ENCODE measurements around the gene FNDC10. TPM values are rescaled to one million over a fixed set of nuclear protein-coding genes. Genes with fewer than 3 reads are reported as not detected.

The FNDC10 gene
- total and polyA plus RNA-seq, 10 of the 15 experiments (the other 5 are each of a cell fraction or from before 2014, with no cell fraction given) = 0.05 to 1.3 (median 0.25) TPM; not detected in 4

DNA sequence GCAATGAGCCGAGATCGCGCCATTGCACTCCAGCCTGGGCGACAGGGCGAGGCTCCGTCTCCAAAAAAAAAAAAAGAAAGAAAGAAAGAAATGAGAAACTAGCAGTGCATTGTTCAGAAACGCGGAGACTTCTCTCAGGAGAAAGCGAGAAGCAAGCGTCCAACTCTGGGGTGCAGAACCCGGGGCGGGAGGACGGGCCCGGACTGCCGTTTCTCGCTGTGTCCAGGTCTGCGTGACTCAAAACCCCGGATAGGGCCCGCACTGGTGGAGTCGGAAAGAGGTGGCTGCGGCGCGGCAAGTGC, 15.0 kb upstream of the FNDC10 start:
- intact Hi-C loops (cut with micrococcal nuclease; ENCODE audit: unreplicated experiment) (loop anchor here (5.0 kb wide), 1 partner anchor 43 kb away; the partner anchor contains the start of gene SSU72), in situ Hi-C loops (cut with MboI) (no loop called here)
- Histone ChIP-seq H3K9ac (ENCODE audit: control insufficient read depth, insufficient read depth, low read length) (peak overlapping the region; percentile 24; the same call in 1 of the 2 replicates), H2AFZ (ENCODE audit: control insufficient read depth, low read depth, low read length) (peak overlapping the region; percentile 25), H3K4me3 (peak overlapping the region; percentile 80), H3K27ac (ENCODE audit: control insufficient read depth, insufficient read depth) (no peak overlapping the region), H3K27me3 (replicated peaks in 1 of 2; ENCODE audit: control insufficient read depth in 2 of 2, insufficient read depth in 2 of 2, low read length in 1 of 2) (no peaks in the 10 kb centered on the region; a peak in 1 of 4 replicates), H3K9me3 (replicated peaks; ENCODE audit: control insufficient read depth, insufficient read depth, low read length) (no peaks in the 10 kb centered on the region), H3K4me2 (ENCODE audit: control insufficient read depth, insufficient read depth) (peak overlapping the region; percentile 75), H3K36me3 (ENCODE audit: control insufficient read depth in 2 of 2, insufficient read depth in 2 of 2, low read length in 1 of 2) (peaks cover 0 to 2% of the 10 kb centered on the region in 2 experiments; a peak in 1 of 4 replicates), H3K4me1 (ENCODE audit: control insufficient read depth, insufficient read depth, low read length) (peaks cover 15% of the 10 kb centered on the region), H4K20me1 (ENCODE audit: control insufficient read depth, insufficient read depth) (0 out of 2 replicates have a peak, but pooled peaks cover 3% of the 10 kb centered on the region), H3K79me2 (ENCODE audit: control insufficient read depth, insufficient read depth, low read length) (peaks cover 3% of the 10 kb centered on the region)
- ChIA-PET CTCF (interaction anchor here (1.0 to 1.6 kb wide), 3 partner anchors 9 to 17 kb away, joined by 3 to 6 read pairs (median 5); no protein-coding TSS in a partner anchor), POLR2A (interaction anchor here (1.5 kb wide), 1 partner anchor 14 kb away, joined by 8 read pairs; no protein-coding TSS in a partner anchor), RAD21 (ENCODE audit: unreplicated experiment) (interaction anchor here (0.7 to 2.8 kb wide), 4 partner anchors 14 to 63 kb away, joined by 3 to 8 read pairs (median 5); no protein-coding TSS in a partner anchor), SMC1A (ENCODE audit: uncharacterized antibody, unreplicated experiment) (interaction anchor here (1.6 to 1.8 kb wide), 2 partner anchors 12 to 291 kb away, joined by 4 to 9 read pairs; no protein-coding TSS in a partner anchor)
- no peak for FAIRE-seq
- no peak for ATAC-seq
- no peak for DNase-seq (ENCODE audit: low read depth, low spot score)
- no peak for TF ChIP-seq MEF2A (IDR thresholded peaks at IDR 0.05; ENCODE audit: insufficient read depth, low read depth, low read length)
- TF ChIP-seq, protein P1, sequence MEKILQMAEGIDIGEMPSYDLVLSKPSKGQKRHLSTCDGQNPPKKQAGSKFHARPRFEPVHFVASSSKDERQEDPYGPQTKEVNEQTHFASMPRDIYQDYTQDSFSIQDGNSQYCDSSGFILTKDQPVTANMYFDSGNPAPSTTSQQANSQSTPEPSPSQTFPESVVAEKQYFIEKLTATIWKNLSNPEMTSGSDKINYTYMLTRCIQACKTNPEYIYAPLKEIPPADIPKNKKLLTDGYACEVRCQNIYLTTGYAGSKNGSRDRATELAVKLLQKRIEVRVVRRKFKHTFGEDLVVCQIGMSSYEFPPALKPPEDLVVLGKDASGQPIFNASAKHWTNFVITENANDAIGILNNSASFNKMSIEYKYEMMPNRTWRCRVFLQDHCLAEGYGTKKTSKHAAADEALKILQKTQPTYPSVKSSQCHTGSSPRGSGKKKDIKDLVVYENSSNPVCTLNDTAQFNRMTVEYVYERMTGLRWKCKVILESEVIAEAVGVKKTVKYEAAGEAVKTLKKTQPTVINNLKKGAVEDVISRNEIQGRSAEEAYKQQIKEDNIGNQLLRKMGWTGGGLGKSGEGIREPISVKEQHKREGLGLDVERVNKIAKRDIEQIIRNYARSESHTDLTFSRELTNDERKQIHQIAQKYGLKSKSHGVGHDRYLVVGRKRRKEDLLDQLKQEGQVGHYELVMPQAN (conservative IDR thresholded peaks at IDR 0.05) = peak; percentile 53
- 0 out of 2 replicates have a peak, but pooled peaks have one; percentile 19 for TF ChIP-seq YBX1 (IDR thresholded peaks at IDR 0.05)
- no peak for TF ChIP-seq NFYA (IDR thresholded peaks at IDR 0.05; ENCODE audit: borderline replicate concordance, low read depth, low read length)
- BruUV-seq (replicated peaks) = no TSS peak
- WGBS (ENCODE audit: insufficient coverage, insufficient replicate concordance, low lambda C conversion rate, missing lambda C conversion rate) = under 1% methylated on average over 23 of the region's 23 CpGs
